Spleen (tissue), 7 donors: ENCODE data around the gene C1orf53.

ENCODE experiments used
- POLR2A ChIP-seq, 3 donors: fragments of 450-650 bp; IDR thresholded peaks; one replicate each; pipeline ENCODE4 v1.5.1; 2017; ENCODE audit warnings: antibody characterized with exemption in 3 of 3, mild to moderate bottlenecking in 1 of 3
- POLR2AphosphoS5 ChIP-seq, 3 donors: sonication (generic); formaldehyde crosslinking; IDR thresholded peaks; one replicate each; pipeline ENCODE4 v1.5.1; 2017; ENCODE audit warnings: antibody characterized with exemption in 3 of 3
- TF ChIP-seq, protein P1 (sequence below), 11 experiments: fragments of 200-600 bp in 7 of 11; fragments of 450-650 bp in 4 of 11; sonication (generic) in 4 of 11; IDR thresholded peaks in 8 of 11; conservative IDR thresholded peaks in 3 of 11; 1 replicate in 7 of 11; 2 replicates in 4 of 11; pipeline versions ENCODE4 v1.4.0 to v1.8.0; 2016 to 2021; ENCODE audit warnings: antibody characterized with exemption in 11 of 11, inconsistent platforms in 4 of 11, mild to moderate bottlenecking in 1 of 11
- donor health status: DM: no; HTN: no; CAD: no; lungs with moderate emphysema.
- donor health status: DM: no; HTN: no; CAD: no.
- donor health status: DM: no; HTN: no; CAD: no.

GRCh38 chr1:197862671-197863070 lies 39.8 kb upstream of the C1orf53 start:
- TF ChIP-seq, protein P1, sequence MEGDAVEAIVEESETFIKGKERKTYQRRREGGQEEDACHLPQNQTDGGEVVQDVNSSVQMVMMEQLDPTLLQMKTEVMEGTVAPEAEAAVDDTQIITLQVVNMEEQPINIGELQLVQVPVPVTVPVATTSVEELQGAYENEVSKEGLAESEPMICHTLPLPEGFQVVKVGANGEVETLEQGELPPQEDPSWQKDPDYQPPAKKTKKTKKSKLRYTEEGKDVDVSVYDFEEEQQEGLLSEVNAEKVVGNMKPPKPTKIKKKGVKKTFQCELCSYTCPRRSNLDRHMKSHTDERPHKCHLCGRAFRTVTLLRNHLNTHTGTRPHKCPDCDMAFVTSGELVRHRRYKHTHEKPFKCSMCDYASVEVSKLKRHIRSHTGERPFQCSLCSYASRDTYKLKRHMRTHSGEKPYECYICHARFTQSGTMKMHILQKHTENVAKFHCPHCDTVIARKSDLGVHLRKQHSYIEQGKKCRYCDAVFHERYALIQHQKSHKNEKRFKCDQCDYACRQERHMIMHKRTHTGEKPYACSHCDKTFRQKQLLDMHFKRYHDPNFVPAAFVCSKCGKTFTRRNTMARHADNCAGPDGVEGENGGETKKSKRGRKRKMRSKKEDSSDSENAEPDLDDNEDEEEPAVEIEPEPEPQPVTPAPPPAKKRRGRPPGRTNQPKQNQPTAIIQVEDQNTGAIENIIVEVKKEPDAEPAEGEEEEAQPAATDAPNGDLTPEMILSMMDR (IDR thresholded peaks at IDR 0.05 in 8 of 11, conservative IDR thresholded peaks at IDR 0.05 in 3 of 11) = no peak
- TF ChIP-seq POLR2A (IDR thresholded peaks at IDR 0.05) = no peak
- no peak for TF ChIP-seq POLR2AphosphoS5 (IDR thresholded peaks at IDR 0.05)
